Measurements from ENCODE around the gene ARID3B. TPM values are rescaled to one million over a fixed set of nuclear protein-coding genes. Genes with fewer than 3 reads are reported as not detected.

The ARID3B gene
- total and polyA plus RNA-seq, 2 of the 13 experiments (the other 11 are each of a cell fraction or from before 2014, with no cell fraction given) = 5.3 to 12.8 TPM

GRCh38 chr15:74642348-74642733, 101.3 kb downstream of the ARID3B start:
- Histone ChIP-seq H3K27ac (ENCODE audit: extremely low read length, insufficient read depth, low read length) (no peak overlapping the region), H3K79me2 (ENCODE audit: insufficient read depth, low read length) (peaks cover 2% of the 10 kb centered on the region), H4K20me1 (ENCODE audit: insufficient read depth, low read length) (no peaks in the 10 kb centered on the region), H3K9me3 (ENCODE audit: low read length) (no peaks in the 10 kb centered on the region), H3K4me2 (ENCODE audit: low read depth, low read length) (no peak overlapping the region), H3K9ac (ENCODE audit: insufficient read depth, low read depth, low read length) (no peak overlapping the region), H3K4me1 (ENCODE audit: insufficient read depth, low read length) (no peaks in the 10 kb centered on the region), H3K4me3 (replicated peaks in 1 of 3; ENCODE audit: insufficient read depth in 1 of 3, low read depth in 2 of 3, low read length in 3 of 3) (no peak overlapping the region), H2AFZ (ENCODE audit: low read length) (no peak overlapping the region), H3K27me3 (ENCODE audit: control insufficient read depth in 1 of 2, insufficient read depth in 2 of 2, low read length in 2 of 2) (no peaks in the 10 kb centered on the region), H3K36me3 (replicated peaks in 1 of 2; ENCODE audit: control insufficient read depth in 1 of 2, insufficient read depth in 2 of 2, low read length in 2 of 2) (peaks cover 16 to 71% of the 10 kb centered on the region in 2 experiments; a peak in 4 of 5 replicates)
- ChIA-PET POLR2A (no interaction called here), CTCF (ENCODE audit: low intra/inter-chr PET ratio, low total read pairs) (no interaction called here)
- 98% methylated on average over 4 of the region's 4 CpGs for WGBS (ENCODE audit: low lambda C conversion rate)
- BruUV-seq (replicated peaks) = no TSS peak
- in situ Hi-C loops (cut with HindIII; ENCODE audit: extremely low pct_ligation_motif_present, low pct_unique_long_range_greater_than_20kb) = no loop called here
- intact Hi-C loops (cut with micrococcal nuclease; ENCODE audit: unreplicated experiment) = no loop called here
- no peak for FAIRE-seq
- no peak for ATAC-seq
- DNase-seq (ENCODE audit: low spot score) = no peak
- TF ChIP-seq ZBTB8A (CRISPR knock-in tag; IDR thresholded peaks at IDR 0.05; ENCODE audit: borderline replicate concordance, low read depth) = no peak
- no peak for TF ChIP-seq ZNF781 (CRISPR knock-in tag; IDR thresholded peaks at IDR 0.05; ENCODE audit: borderline replicate concordance, not compliant biosample characterization)
- no peak for TF ChIP-seq MAF1 (CRISPR knock-in tag; IDR thresholded peaks at IDR 0.05; ENCODE audit: borderline replicate concordance)
- no peak for TF ChIP-seq DNMT1 (CRISPR knock-in tag; IDR thresholded peaks at IDR 0.05)
- TF ChIP-seq ZBTB34 (CRISPR knock-in tag; IDR thresholded peaks at IDR 0.05) = no peak
- TF ChIP-seq TSC22D2 (CRISPR knock-in tag; IDR thresholded peaks at IDR 0.05; ENCODE audit: borderline replicate concordance) = no peak
- no peak for TF ChIP-seq STAT5B (CRISPR knock-in tag; IDR thresholded peaks at IDR 0.05)
- no peak for TF ChIP-seq ELF4 (CRISPR knock-in tag; IDR thresholded peaks at IDR 0.05; ENCODE audit: borderline replicate concordance)
- TF ChIP-seq TFE3 (CRISPR knock-in tag; IDR thresholded peaks at IDR 0.05) = no peak
- no peak for TF ChIP-seq RORA (CRISPR knock-in tag; IDR thresholded peaks at IDR 0.05)
- no peak for TF ChIP-seq FOXJ3 (CRISPR knock-in tag; IDR thresholded peaks at IDR 0.05; ENCODE audit: borderline replicate concordance)
- TF ChIP-seq ZNF891 (CRISPR knock-in tag; IDR thresholded peaks at IDR 0.05) = no peak
- no peak for TF ChIP-seq MLXIP (CRISPR knock-in tag; IDR thresholded peaks at IDR 0.05; ENCODE audit: borderline replicate concordance)

Data from HepG2 (cell line).